Measurements from ENCODE around the gene RUNX2. TPM values are rescaled to one million over a fixed set of nuclear protein-coding genes. Genes with fewer than 3 reads are reported as not detected.

RUNX2 gene
- total and polyA plus RNA-seq, 9 of the 15 experiments (the other 6 are each of a cell fraction or from before 2014, with no cell fraction given): 0.29 to 1.00 (median 0.43) TPM

DNA sequence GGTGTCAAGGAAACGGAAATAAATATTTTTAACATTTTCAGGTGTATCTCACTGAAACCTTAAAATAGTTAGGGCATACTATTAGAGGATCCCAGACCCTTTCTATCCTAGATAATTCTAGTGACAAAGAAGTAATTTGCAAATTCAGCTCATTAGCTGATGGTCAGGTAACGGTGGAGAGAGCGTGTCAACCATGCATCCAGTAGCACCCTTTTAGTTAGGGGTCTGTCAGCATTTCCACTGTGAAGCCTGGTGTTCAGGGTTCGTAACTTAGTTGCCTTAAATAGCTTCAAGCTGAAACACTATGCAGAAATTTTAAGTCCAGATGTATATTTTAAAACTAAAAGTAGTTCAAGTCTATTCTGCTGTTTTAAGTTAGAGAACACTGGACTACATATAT, 98.1 kb downstream of the RUNX2 start:
- Histone ChIP-seq H3K9me3 (replicated peaks; ENCODE audit: control insufficient read depth, insufficient read depth, low read depth, low read length) (no peaks in the 10 kb centered on the region), H2AFZ (ENCODE audit: low read depth, low read length) (no peak overlapping the region), H3K27me3 (ENCODE audit: control insufficient read depth in 2 of 2, insufficient read depth in 2 of 2, low read length in 2 of 2) (peaks cover 0 to 4% of the 10 kb centered on the region in 2 experiments; a peak in 2 of 5 replicates), H3K36me3 (ENCODE audit: control insufficient read depth, insufficient read depth, low read length) (no peaks in the 10 kb centered on the region), H3K4me3 (no peak overlapping the region), H3K79me2 (ENCODE audit: control insufficient read depth, insufficient read depth, low read length) (no peaks in the 10 kb centered on the region), H3K4me2 (ENCODE audit: insufficient read depth, low read length) (no peak overlapping the region), H3K9ac (ENCODE audit: insufficient read depth in 1 of 2, low read depth in 2 of 2, low read length in 2 of 2) (no peak overlapping the region), H3K4me1 (replicated peaks in 1 of 2; ENCODE audit: control insufficient read depth in 2 of 2, insufficient read depth in 2 of 2, low read length in 2 of 2) (peaks cover 10 to 29% of the 10 kb centered on the region in 2 experiments; a peak in 4 of 5 replicates), H3K27ac (ENCODE audit: extremely low read depth, low read depth, low read length) (no peak overlapping the region), H4K20me1 (replicated peaks; ENCODE audit: control insufficient read depth, insufficient read depth, low read length) (no peaks in the 10 kb centered on the region), H3K9me1 (ENCODE audit: control insufficient read depth, insufficient read depth, low read length) (no peaks in the 10 kb centered on the region)
- ChIA-PET CTCF (ENCODE audit: low intra/inter-chr PET ratio) (no interaction called here), POLR2A (interaction anchor here (2.3 kb wide), 1 partner anchor 11 kb away, joined by 10 read pairs; no protein-coding TSS in a partner anchor)
- in situ Hi-C loops (cut with MboI) (no loop called here), intact Hi-C loops (cut with micrococcal nuclease) (loop anchor here (5.0 kb wide), 1 partner anchor 71 kb away; no protein-coding TSS in a partner anchor)
- WGBS (ENCODE audit: insufficient coverage, low coverage, missing lambda C conversion rate): 79% methylated on average over 4 of the region's 4 CpGs
- no peak for DNase-seq (ENCODE audit: extremely low read depth in 1 of 4, low spot score in 3 of 4)
- no TSS peak for BruUV-seq (replicated peaks)
- ATAC-seq: no peak
- TF ChIP-seq GATAD2A (IDR thresholded peaks at IDR 0.05): no peak
- no peak for TF ChIP-seq HMG20A (CRISPR knock-in tag; conservative IDR thresholded peaks at IDR 0.05)
- TF ChIP-seq ZNF436 (CRISPR knock-in tag; IDR thresholded peaks at IDR 0.05): no peak
- TF ChIP-seq, protein P1, sequence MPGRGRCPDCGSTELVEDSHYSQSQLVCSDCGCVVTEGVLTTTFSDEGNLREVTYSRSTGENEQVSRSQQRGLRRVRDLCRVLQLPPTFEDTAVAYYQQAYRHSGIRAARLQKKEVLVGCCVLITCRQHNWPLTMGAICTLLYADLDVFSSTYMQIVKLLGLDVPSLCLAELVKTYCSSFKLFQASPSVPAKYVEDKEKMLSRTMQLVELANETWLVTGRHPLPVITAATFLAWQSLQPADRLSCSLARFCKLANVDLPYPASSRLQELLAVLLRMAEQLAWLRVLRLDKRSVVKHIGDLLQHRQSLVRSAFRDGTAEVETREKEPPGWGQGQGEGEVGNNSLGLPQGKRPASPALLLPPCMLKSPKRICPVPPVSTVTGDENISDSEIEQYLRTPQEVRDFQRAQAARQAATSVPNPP (IDR thresholded peaks at IDR 0.05; ENCODE audit: borderline replicate concordance, insufficient read depth, insufficient read length): no peak
- no peak for TF ChIP-seq FOXM1 (IDR thresholded peaks at IDR 0.05; ENCODE audit: low read depth)
- TF ChIP-seq FOXM1 (CRISPR knock-in tag; IDR thresholded peaks at IDR 0.05; ENCODE audit: low read depth): no peak
- TF ChIP-seq ZKSCAN8 (CRISPR knock-in tag; IDR thresholded peaks at IDR 0.05): no peak
- TF ChIP-seq, protein P2, sequence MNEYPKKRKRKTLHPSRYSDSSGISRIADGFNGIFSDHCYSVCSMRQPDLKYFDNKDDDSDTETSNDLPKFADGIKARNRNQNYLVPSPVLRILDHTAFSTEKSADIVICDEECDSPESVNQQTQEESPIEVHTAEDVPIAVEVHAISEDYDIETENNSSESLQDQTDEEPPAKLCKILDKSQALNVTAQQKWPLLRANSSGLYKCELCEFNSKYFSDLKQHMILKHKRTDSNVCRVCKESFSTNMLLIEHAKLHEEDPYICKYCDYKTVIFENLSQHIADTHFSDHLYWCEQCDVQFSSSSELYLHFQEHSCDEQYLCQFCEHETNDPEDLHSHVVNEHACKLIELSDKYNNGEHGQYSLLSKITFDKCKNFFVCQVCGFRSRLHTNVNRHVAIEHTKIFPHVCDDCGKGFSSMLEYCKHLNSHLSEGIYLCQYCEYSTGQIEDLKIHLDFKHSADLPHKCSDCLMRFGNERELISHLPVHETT (CRISPR knock-in tag; conservative IDR thresholded peaks at IDR 0.05 in 1 of 2, IDR thresholded peaks at IDR 0.05 in 1 of 2): no peak
- TF ChIP-seq, protein P3, sequence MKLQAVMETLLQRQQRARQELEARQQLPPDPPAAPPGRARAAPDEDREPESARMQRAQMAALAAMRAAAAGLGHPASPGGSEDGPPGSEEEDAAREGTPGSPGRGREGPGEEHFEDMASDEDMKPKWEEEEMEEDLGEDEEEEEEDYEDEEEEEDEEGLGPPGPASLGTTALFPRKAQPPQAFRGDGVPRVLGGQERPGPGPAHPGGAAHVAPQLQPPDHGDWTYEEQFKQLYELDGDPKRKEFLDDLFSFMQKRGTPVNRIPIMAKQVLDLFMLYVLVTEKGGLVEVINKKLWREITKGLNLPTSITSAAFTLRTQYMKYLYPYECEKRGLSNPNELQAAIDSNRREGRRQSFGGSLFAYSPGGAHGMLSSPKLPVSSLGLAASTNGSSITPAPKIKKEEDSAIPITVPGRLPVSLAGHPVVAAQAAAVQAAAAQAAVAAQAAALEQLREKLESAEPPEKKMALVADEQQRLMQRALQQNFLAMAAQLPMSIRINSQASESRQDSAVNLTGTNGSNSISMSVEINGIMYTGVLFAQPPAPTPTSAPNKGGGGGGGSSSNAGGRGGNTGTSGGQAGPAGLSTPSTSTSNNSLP (IDR thresholded peaks at IDR 0.05; ENCODE audit: borderline replicate concordance, low read depth, low read length): no peak
- TF ChIP-seq SMARCB1 (IDR thresholded peaks at IDR 0.05; ENCODE audit: insufficient read length, low read depth): no peak
- no peak for TF ChIP-seq ZFP30 (CRISPR knock-in tag; IDR thresholded peaks at IDR 0.05; ENCODE audit: borderline replicate concordance)
- no peak for TF ChIP-seq ZNF764 (CRISPR knock-in tag; IDR thresholded peaks at IDR 0.05; ENCODE audit: low read depth)
- TF ChIP-seq RAD21 (CRISPR knock-in tag; conservative IDR thresholded peaks at IDR 0.05 in 1 of 2, IDR thresholded peaks at IDR 0.05 in 1 of 2): no peak
- no peak for TF ChIP-seq ARID1B (IDR thresholded peaks at IDR 0.05)
- no peak for TF ChIP-seq RBM14 (IDR thresholded peaks at IDR 0.05; ENCODE audit: borderline replicate concordance, insufficient read depth, low read depth, low read length)
- no peak for TF ChIP-seq HDGF (IDR thresholded peaks at IDR 0.05)
- FAIRE-seq: peak; percentile 63

All from K562 (cell line).